Mammary epithelial cell (primary cell): Measurements from ENCODE around the gene PRDM5.

Source experiments
- CTCF ChIP-seq, 2 donors: IDR thresholded peaks in 1 of 2; conservative IDR thresholded peaks in 1 of 2; 2 replicates each; pipeline ENCODE4 v1.5.1; 2011 to 2012; ENCODE audit warnings: inconsistent platforms in 2 of 2, low read length in 2 of 2, mild to moderate bottlenecking in 2 of 2, control low read depth in 1 of 2, low read depth in 1 of 2; ENCODE audit not compliant: insufficient read depth in 1 of 2; ENCODE audit errors: extremely low read depth in 1 of 2
- EZH2 ChIP-seq: IDR thresholded peaks from 2 replicates; pipeline ENCODE4 v1.6.1; 2012; ENCODE audit warnings: low read length, inconsistent platforms, borderline replicate concordance

GRCh38 chr4:120754590-120754989 is 167.9 kb downstream of the PRDM5 start:
- no peak for TF ChIP-seq CTCF (conservative IDR thresholded peaks at IDR 0.05 in 1 of 2, IDR thresholded peaks at IDR 0.05 in 1 of 2; ENCODE audit: extremely low read depth in 1 of 2, insufficient read depth in 1 of 2, low read depth in 1 of 2, low read length in 2 of 2)
- TF ChIP-seq EZH2, result no peak
